ENCODE results near the gene RBBP8NL.

RBBP8NL gene

DNA sequence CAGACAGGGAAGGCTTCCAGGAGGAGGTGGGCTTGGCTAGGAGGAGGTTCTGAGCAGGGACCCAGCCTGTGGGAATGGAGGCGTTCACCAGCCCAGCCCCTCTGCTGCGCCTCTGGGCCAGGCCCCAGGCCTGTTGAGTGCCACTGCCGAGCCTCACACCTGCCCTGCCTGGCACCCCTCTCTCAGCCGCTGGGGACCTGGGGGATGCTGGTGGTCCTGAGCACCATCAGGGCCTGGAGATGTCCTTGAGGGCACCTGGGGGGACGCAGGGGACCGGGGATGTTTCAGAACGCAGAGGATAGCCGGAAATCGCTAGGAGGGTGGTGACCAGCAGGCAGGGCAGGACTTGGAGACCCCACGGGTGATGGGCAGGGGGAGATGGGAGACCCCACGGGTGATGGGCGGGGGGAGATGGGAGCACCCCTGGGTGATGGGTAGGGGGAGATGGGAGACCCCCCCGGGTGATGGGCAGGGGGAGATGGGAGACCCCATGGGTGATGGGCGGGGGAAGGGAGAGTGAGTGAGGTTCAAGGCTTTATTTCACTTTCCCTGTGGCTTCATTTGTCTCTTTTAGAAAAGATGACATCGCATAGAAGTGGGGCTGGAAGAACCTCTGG lies 35.7 kb upstream of the RBBP8NL start:
- peak; percentile 55 for FAIRE-seq

DNA sequence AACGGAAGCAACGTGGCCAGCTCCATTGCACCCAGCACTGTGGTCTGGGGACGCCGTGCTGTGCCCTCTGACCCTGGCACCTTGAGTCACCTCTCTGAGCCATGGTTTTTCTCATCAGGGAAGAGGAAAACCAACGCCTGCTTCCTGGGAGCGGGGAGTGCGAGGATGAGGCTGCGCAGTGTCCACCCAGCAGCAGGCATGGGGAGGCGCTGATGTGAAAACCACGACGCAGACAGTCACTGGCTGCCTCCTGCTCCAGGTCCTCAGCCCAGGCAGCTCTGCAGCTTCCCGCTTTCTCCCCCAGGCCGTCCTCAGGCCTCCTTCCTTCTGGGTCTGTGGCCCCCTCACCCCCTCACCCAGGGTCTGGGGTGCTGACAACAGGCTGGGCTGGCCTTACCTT lies 34.5 kb upstream of the RBBP8NL start:
- DNase-seq (ENCODE audit: insufficient read length, low spot score) (no peak), FAIRE-seq (peak; percentile 44)

More for the DNA sequence above, 35.7 kb upstream of the RBBP8NL start:
- no peak for DNase-seq (ENCODE audit: insufficient read length, low spot score)

DNA sequence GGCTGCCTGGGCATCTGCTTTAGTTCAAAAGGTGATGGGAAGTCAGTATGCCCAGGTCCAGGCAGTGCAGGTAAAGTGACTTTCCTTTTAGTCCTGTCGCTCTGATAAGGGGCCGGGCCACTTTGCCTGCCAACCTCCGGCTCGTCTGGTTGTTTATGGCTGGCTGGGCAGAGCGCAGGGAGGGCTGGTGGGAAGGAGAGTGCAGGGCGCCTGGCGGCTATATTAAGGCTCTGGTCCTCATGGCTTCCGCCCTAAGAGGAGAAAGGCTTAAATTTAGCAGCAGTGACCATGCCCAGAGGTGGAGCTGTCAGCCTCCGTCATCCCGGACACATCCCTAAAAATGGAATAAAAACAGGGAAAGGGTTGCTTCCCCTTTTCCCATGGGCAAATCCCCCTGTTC lies 33.8 kb upstream of the RBBP8NL start:
- FAIRE-seq (peak; percentile 48), DNase-seq (ENCODE audit: insufficient read length, low spot score) (no peak)

DNA sequence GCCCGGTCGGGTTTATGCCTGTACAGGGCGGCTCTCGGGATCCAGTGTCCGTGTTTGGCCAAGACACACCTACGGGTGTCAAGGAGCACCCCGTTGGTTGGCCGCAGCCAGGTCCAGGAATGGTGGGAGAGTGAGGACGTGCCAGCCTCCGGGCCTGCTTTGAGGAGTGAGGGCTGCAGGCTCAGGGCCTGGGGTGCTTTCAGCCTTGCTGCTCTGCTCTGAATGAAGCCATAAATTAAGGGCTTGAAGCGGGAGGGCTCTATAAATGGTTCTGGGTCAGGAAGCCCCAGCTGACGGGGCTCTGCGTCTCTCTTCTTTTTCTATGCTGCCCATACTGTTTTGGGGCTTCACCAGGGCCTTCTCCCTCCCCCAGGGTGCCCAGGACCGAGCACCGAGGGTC lies 33.3 kb upstream of the RBBP8NL start:
- DNase-seq (ENCODE audit: insufficient read length, low spot score) (no peak), FAIRE-seq (peak; percentile 16)

DNA sequence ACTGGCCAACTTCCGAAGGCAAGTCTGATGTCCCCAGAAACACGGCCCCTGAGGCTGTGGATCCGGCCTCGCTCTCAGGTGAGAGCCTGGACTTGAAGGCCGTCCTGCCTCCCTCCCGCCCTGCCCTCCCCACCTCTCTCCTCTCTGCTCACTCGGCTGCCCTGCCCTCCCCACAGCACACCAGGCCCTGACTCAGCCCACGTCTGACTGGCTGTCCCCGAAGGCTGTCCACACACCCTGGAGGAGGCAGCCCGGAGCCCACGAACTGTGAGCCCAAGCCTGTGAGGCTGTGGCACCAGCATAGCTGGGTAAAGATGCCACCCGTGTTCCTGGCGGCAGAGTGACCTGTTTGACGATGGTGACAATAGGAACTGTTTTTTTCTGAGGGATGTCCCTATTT lies 32.1 kb upstream of the RBBP8NL start:
- DNase-seq (ENCODE audit: insufficient read length, low spot score) = no peak
- FAIRE-seq = peak; percentile 80

DNA sequence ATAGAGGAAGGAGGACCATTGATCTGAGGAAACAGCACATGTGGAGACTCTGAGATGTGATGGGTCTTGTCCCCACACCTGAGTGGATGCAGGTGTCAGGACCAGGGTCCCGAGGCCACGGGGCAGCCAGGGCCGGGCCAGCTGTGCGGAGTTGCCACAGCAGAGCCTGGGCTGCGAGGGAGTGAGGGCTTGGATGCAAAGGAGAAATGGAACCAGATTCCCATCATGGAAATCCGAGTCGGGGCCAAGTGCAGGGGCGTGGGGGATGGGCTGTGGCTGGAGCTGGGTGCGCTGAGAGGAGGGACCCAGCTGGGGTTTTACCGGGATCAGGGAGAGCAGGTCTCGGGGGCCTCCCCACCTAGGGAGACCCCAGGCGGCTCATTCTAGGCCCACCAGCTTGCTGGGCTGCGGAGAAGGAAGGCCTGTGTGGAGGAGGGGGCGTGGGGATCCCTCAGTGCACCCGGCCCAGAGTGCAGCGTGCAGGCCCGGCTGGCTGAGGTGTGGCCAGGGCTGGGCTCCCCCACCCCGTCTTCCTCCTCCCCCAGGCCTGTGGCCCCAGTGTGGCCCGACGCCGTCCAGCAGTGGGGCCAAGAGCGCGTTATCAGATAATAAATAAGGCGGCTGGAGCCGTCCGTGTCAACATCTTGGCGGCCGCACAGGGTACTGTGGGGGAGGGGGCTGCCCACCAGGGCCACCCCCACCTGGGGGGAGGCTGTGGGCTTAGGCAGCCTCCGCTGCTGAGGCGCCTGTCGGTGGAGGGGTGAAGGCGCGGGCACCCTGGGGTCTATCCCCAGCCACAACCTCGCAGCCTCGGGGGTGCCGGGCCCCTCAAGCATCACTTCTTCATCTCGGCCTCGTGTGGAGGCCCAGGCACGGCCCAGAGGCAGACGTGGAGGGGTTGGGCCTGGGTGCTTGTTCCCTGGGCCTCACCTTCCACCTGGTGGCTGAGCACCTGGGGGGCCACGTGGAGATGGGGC lies 31.2 kb upstream of the RBBP8NL start:
- DNase-seq (ENCODE audit: insufficient read length, low spot score) (no peak), FAIRE-seq (no peak)

DNA sequence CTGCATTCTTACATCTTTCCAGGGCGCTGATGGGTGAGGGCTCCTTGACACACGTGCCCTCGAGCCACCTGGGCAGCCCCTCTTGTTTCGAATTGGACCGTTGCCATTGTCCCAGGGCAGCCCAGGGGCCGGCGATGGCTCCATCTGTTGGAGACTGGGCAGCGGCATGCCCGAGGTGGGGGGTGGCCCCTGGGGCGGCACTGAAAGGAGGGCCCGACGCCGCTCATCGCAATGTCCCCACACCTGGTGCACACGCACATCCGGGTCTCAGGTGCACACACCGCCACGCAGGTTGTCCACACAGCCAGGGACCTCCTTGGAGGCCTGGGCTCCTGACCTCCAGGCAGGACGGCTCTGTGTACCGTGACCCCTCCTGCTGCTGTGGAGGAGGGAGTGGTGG lies 30.5 kb upstream of the RBBP8NL start:
- no peak for DNase-seq (ENCODE audit: insufficient read length, low spot score)
- FAIRE-seq = peak; percentile 79

DNA sequence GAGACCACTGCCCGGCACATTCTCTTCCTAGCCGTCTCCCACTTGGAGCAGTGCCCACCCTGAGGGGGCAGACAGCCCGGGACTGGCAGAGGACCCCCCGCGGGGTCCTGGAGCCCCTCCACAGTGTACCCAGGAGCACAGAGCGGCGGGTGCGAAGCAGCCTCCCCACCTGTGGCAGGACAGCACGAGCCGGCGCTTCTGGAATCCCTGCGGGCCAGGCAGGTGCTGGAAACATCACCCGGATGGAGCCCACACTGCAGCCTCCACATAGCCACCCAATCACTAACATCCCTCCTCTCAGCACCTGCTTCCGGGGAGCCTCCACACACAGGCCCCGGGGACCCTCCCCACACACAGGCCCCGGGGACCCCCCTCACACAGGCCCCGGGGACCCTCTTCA lies 29.8 kb upstream of the RBBP8NL start:
- FAIRE-seq (no peak), DNase-seq (ENCODE audit: insufficient read length, low spot score) (no peak)

DNA sequence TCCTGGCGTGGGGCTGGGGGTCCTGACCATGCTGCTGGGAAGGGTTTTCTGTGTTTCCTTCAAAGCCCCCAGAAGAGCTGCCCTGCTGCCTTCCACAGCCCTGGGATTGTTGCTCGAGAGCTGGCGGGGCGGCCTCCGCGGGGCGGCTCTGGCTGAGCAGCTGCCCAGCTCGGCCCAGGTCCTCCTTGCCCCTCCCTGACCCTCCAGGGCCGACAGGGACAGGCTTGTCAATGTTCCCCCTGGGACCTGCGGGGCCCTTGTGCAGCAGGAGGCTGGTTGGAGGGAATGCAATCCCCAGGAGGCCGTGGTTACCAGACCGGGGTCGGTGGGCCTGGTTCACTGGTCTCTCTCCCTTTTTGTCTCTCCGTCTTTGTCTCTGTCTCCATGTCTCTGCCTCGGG lies 28.6 kb upstream of the RBBP8NL start:
- DNase-seq (ENCODE audit: insufficient read length, low spot score) (no peak), FAIRE-seq (no peak)

DNA sequence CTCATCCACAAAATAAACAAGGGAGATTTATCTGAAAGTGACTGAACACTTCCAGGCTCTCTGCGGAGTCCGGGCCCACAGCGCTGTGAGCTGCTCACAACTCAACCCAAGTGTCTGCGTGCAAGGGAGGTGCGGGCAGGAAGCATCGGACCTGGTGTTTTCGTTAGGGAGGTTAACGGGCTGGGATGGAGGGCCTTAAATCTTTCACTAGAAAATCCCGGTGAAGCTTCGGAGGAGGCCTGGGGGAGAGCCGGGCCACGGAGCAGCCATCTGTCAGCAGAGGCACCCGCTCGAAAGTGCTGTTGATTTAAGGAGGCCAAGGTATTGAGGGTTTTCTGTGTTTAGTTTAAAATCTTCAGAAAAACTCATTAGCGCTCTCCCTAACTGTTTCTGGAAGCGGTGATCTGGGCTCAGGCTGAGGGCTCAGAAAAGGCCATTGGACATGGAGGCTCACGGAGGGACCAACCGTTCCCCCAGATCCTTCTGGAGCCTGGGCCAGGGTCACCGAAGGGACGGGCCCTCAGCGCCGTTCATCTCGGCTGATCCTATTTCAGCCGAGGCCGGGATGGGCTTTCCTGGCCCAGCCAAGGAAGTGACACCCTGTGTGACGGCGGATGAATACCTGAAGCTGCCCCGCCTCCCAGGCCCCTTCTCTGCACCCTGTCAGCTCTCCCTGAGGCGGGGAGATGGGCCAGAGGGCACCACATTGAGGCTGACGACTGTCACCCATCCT lies 27.7 kb upstream of the RBBP8NL start:
- FAIRE-seq (peak; percentile 63), DNase-seq (ENCODE audit: insufficient read length, low spot score) (no peak)

DNA sequence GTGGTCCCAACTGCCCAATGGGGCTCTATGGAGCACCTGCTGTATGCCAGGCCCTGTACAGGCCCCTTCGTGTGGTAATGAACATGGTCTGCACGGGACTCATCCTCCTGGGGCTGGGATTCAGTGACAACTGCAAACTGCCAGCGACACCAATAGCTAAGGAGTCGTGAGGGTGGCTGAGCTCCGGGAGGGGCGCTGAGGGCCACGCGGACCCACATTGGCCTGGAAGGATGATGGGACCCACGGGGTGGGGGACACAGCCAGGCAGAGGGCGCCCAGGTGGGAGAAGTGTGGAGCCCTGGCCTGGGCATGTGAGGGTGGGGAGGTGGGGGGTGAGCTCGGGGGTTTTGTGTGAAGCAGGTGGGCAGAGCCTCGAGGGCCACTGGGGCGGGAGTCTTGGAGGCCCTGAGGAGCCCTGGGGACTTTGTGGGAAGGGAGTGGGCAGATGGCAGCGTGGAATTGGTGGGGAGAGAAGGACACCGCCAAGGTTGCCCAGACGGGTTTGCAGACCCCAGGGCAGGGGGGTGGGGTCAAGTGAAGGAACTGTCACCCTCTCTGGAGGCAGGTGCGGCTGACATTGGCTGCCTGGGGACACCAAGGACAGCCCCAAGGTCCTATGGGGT lies 26.0 kb upstream of the RBBP8NL start:
- DNase-seq (ENCODE audit: insufficient read length, low spot score) (no peak), FAIRE-seq (peak; percentile 20)

DNA sequence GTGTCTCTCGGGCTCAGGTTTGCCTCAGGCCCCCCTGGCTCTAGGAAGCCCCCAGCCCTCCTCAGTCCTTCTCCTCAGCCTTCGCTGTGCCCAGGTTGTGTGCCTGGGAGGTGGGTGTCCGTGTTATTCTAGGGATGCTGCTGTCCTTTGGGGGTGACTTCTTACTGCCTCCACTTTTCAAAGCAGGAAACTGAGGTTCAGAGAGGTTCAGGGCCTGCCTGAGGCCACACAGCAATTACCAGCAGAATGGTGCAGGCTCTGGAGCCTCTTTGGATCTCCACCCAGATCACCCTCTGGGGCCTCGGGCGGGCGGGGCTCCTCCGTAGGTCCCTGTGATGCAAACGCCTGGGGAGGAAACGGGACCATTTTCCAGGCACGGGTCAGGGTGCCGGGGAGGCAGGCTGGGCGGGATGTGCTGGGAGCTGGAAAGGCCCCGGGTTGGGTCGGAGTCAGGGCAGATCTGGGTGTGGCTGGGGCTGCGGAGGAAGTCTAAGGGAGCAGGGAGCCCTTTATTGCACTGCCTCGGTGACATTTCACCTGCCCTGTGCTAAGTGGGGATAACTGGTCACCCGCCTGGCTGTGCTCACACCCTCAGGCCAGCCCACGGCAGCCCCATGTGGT lies 25.2 kb upstream of the RBBP8NL start:
- peak; percentile 86 for FAIRE-seq
- DNase-seq (ENCODE audit: insufficient read length, low spot score) = no peak

DNA sequence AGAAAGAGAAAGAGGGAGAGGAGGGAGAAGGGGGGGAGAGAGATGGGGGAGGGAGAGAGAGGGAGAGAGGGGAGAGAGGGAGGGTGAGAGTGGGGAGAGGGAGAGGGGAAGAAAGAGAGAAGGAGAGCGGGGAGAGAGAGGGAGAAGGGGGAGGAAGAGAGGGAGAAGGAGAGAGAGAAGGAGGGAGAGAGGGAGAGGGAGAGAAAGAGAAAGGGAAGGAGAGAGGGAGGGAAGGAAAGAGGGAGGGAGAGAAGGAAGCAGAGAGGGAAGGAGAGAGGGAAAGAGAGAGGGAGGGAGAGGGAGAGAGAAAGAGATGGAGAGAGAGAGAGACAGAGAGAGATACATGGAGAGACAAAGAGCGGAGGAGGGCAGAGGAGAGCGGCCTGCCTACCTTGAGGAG lies 24.6 kb upstream of the RBBP8NL start:
- FAIRE-seq (no peak), DNase-seq (ENCODE audit: insufficient read length, low spot score) (no peak)

DNA sequence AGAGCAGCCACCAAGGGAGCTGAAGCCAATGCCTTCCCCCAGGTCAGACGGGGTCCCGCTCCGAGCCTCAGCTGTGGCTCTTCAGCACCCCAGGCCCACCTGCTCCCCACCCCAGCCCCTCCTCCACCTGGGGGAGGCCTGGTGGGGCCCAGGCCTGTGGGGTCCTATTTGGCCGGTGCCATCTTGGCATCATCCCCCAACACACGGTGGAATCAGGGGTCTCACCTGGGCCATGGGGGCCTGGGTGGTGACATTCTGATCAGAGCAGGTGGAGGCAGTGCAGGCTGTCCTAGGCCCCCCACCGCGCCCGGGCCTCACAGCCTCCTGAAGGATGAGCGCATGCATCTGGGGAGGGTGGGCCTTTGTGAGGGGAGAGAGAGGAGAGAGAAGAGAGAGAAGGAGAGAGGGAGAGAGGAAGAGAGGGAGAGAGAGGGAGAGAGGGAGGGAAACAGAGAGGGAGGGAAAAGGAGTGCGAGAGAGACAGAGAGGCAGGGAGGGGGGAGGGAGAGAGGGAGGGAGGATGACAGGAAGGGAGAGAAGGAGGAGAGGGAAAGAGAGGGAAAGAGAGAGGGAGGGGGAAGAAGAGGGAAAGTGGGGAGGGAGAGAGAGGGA lies 23.9 kb upstream of the RBBP8NL start:
- DNase-seq (ENCODE audit: insufficient read length, low spot score) (no peak), FAIRE-seq (peak; percentile 79)

DNA sequence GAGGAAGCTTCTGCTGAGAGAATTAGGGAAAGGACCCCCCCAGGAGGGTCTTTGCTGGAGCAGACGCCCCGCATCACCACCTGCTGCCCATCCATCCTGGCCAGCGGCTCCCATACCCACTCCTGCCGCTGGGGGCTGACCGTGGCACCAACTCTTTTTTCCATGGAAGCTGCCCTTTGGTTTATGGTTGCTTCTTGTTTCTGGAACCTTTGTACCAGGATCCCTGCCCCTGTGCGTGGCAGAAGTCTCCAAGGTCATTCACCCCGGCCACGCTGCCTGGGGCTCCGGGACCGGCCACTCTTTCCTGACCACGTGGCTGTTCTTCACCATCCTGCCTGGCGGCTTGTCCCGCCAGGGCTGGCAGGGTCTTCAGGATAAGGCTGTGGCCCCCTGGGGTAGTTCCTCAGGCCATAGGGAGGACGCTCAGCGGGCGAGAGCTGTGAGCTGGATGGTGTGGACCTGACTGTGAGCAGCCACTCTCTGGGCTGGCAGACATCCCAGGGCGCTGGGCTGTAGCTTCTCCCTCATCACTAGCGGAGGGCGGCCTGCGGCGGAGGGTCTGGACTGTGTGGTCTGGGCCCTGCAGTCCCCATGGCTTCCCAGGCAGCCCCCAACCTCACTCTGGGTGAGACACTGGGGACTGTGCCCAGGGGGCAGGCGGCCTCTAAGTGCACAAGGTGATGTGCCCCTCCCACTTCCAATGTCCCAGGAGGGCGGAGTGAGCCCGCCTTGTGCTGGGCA lies 22.8 kb upstream of the RBBP8NL start:
- FAIRE-seq (no peak), DNase-seq (ENCODE audit: insufficient read length, low spot score) (no peak)

DNA sequence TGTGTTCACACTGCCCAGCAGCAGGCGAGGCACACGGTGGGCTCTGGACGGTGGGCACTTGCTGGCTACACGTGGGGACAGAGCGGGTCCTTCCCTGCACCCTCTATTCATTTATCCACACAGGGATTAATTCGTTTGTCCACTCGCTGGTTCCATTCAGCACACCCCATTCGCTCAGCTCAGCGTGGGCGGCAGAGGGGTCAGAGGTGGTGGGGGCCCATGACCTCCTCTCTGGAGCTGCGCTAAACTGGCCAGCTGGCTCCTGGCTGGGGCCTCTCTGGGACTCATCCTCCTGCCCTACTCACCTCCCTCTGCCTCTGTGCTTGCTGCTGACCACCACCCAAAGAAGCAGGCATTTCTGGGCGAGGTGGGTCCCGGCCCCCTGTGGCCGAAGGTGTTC lies 21.4 kb upstream of the RBBP8NL start:
- FAIRE-seq (peak; percentile 69), DNase-seq (ENCODE audit: insufficient read length, low spot score) (no peak)

DNA sequence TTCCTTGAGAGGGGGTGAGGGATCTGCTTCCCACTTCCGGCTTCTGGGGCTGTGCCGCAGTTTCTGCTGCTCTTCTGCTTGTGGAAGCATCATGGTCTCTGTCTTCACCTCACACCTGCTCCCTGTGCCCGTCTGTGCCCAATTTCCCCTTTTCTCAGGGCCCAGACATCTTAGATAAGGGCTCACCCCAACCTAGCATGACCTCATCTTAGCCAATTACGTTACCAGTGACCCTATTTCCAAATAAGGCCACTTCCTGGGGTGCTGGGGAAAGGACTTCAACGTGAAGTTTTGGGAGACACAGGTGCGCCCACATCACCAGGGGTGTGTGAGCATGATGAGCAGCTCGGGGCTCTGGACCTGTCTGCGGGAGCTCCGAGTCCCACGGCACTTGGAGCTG lies 20.7 kb upstream of the RBBP8NL start:
- FAIRE-seq = peak; percentile 63
- no peak for DNase-seq (ENCODE audit: insufficient read length, low spot score)

DNA sequence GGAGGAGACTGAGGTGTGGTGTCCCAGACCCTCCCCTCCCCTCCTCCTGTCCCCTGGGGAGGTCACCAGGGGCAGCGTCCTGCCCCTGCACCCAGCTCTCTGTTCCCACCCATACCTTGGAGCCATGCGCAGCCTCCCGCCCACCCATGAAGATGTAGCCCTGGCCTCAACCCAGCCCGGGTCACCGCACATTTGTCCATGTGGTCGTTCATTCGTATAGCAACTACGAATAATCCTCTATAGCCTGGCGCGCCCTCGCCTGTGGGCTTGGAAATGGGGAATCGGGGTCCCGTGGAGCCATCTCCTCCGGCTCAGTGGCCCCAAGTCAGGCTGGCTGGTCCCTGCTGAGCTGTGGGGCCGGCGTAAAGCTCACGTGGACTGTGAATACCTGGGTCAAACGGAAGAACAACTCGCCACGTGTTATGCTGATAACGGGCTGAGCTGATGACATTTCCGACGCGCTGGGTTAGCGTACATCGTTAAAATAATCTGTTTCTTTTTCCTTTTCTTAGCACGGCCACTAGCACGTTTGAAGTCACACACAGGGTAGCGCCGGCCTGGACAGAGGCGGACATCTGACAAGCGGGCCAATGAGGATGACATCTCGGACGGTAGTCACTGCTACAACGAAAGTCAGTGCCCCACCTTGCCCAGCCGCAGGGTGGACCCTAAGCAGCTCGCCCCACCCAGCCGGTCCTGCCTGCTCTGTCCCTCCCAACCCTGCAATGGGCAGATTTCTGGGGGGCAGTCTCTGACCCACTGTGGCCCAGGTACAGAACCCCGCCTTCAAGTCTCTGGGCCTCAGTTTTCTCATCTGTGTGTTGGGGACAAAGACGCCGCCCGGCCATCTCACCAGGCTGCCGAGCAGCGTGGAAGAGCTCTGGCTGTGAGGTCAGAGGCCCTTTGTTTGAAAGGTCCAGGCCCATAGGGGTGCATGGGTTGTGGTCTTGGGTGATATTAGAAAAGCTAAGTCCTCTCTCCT lies 19.8 kb upstream of the RBBP8NL start:
- FAIRE-seq (peak; percentile 91), DNase-seq (ENCODE audit: insufficient read length, low spot score) (no peak)
